H7 (cell line): ENCODE results near the gene ANKRD44. TPM values are rescaled to one million over a fixed set of nuclear protein-coding genes. Genes with fewer than 3 reads are reported as not detected.
"Not testable (repeated sequence)": the region's sequence is repeated elsewhere in the genome, so short reads cannot be mapped to it uniquely, and the experiment has no call there.

Source experiments
- DNase-seq: peaks from one replicate; pipeline ENCODE4 v3.0.0; 2012
- H3K27me3 ChIP-seq: 2 replicates; pipeline ENCODE4 v1.6.0; 2011; ENCODE audit warnings: mild to moderate bottlenecking, low read length; ENCODE audit not compliant: control insufficient read depth, insufficient read depth
- H3K36me3 ChIP-seq: replicated peaks from 2 replicates; pipeline ENCODE4 v1.5.1; 2011; ENCODE audit warnings: low read length; ENCODE audit not compliant: control insufficient read depth, insufficient read depth
- H3K4me3 ChIP-seq: 2 replicates; pipeline ENCODE4 v1.5.1; 2011; ENCODE audit warnings: low read depth, mild to moderate bottlenecking, control low read depth, low read length, moderate library complexity; ENCODE audit not compliant: insufficient read depth
- total RNA-seq: library from RNA; depleted of rRNA; stranded (reverse); fragments of >200 nt; shearing (Covaris generic); gene quantifications from 2 replicates; pipeline ENCODE4 v1.2.3, GENCODE V29; 2014

The ANKRD44 gene
- total RNA-seq, 1 experiment from 2014 or later: 0.76 TPM

DNA sequence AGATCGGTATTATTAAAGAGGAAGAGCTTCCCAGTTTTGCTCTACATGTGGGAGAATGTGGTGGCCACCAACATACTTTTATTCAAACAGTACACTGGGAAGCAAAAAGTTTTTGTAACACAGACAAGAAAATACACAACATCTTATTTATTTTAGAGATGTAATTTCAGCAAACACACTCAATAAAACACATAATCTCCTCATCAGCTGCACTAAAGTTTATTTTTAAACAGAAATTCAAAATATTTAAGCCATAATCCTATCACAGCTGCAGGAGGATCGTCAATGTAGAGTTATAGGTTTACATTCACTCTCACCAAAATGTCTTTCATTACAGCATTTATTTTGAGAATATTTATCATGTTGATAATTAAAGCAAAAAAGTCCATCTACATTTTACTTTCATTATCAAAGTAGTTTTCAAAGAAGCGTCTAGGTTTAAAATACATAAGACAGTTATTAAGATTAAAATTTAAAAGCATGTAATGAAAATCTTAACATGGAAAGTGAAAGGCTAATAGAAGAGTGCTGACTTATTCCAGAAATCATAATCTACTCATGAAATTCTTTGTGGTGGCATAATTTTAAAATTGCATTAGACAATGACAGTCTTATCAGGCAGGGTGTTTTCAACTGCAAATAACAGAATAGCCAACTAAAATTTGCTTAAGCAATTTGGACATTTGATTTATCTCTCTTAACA is 61.0 kb downstream of the ANKRD44 start:
- DNase-seq: no peak
- Histone ChIP-seq H3K27me3 (no peaks in the 10 kb centered on the region), H3K4me3 (no peak overlapping the region), H3K36me3 (no peaks in the 10 kb centered on the region)

DNA sequence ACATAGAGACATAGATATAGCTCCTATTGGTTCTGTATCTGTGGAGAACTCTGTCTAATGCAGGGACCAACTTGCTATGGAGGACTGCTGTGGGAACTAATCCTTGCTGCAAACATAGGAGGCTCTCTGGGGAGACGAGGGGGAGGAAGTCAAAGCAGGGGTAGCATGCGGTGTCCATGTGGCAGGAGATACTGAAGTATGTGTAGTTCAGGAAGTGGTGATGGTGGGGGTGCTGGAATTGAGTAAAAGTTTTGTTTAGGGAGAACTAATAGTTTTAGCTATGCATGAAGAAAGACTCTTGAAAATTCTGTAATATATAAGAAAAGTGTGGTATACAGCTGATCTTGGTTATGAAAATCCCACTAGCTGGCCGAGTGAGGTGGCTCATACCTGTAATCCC is 62.0 kb downstream of the ANKRD44 start:
- Histone ChIP-seq H3K36me3 (no peaks in the 10 kb centered on the region), H3K27me3 (no peaks in the 10 kb centered on the region), H3K4me3 (no peak overlapping the region)
- no peak for DNase-seq

DNA sequence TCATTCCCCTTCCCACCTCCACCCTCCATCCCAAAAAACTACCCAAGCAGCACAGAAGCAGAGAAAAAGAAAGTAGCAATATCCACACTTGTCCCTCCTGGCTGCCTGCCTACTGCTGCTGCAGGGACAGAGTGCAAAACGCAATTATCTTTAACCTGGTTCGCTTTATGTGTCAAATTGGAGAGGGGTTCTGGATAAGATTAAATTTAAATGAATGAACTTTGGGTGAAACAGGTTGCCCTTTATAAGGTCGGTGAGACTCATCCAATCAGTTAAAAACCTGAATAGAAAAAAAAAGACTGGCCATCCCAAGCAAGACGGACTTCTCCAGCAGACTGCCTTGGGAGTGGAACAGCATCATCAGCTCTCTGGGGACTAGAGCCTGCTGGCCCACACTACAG is 62.6 kb downstream of the ANKRD44 start:
- Histone ChIP-seq H3K36me3 (no peaks in the 10 kb centered on the region), H3K27me3 (no peaks in the 10 kb centered on the region), H3K4me3 (no peak overlapping the region)
- DNase-seq: no peak

DNA sequence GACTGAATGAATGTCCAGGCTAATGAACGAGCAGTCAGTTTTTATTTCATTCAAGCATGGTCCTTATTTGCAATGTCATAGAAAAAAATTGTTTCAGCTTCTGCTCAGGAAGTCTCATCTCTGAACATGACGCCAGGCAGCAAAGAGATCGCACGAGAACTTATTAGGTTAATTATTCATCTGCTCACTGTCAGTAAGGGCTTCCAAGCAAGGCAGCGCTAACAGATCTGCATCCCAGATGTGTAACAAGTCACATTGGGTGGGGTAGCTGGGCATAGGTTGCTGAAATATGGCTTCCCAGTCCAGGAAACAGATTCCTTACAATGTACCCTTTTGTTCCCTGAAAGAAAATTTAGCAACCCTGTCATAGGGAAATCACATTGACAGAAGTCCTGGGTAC is 63.5 kb downstream of the ANKRD44 start:
- no peak for DNase-seq
- H3K4me3 ChIP-seq: no peak overlapping the region
- H3K27me3 ChIP-seq: no peaks in the 10 kb centered on the region

DNA sequence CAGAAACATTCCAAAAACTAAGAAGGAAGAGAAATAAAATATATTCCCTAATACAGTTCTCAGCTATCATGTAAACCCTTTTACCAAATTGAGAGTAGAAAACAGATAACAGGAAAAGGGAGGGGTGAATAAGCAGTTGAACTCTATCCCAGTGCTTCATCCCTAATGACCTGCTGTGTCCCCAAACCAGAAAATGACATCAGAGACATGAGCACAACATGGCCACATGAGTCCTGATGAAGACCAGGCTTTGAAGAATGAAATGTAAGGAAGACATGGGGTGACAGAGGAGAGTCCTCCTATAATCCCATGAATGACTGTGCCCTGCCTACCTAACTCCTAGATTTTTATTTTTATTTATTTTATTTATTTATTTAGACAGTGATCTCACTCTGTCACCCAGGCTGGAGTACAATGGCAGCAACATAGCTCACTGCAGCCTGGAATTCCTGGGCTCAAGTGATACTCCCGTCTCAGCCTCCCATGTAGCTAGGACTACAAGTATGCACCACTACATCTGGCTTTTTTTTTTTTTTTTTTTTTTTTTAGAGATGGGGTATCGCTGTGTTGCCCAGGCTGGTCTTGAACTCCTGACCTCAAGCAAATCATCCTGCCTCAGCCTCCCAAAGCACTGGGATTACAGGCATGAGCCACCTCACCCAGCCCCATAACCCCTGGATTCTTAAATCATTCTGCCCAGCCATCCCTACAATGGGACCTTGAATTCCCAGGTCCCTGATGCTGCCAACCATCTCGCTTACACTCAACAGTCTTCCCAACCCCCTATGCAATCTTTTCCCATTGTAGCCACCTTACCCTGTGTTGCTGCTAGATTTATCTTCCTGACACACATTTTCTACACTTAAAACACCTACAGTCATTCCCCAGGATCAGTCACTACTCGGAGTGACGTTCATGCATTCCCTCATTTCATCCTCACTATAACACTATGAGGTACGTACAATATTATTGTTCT is 64.5 kb downstream of the ANKRD44 start:
- Histone ChIP-seq H3K36me3 (no peaks in the 10 kb centered on the region), H3K27me3 (no peaks in the 10 kb centered on the region), H3K4me3 (no peak overlapping the region)
- DNase-seq: no peak

More for the DNA sequence above, 63.5 kb downstream of the ANKRD44 start:
- H3K36me3 ChIP-seq: no peaks in the 10 kb centered on the region

DNA sequence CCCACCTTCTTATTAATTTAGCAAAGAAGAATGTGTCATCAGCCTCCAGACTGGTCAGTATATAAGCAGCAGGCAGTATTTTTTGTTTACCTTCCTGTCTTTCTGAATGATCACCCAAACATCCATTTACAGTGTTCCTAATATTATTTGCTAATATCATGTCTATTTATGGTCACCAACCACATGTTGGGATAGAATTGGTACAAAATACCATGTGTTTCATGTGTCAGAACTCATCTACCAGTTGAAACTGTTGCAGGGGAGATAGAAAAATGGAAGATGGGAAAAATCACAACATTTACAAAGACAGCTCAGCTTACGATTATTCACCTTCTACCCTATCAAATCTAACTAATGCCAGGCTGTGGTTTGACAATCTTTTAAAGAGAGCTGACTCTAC is 66.2 kb downstream of the ANKRD44 start:
- Histone ChIP-seq H3K27me3 (no peaks in the 10 kb centered on the region), H3K36me3 (no peaks in the 10 kb centered on the region), H3K4me3 (no peak overlapping the region)
- DNase-seq: no peak

DNA sequence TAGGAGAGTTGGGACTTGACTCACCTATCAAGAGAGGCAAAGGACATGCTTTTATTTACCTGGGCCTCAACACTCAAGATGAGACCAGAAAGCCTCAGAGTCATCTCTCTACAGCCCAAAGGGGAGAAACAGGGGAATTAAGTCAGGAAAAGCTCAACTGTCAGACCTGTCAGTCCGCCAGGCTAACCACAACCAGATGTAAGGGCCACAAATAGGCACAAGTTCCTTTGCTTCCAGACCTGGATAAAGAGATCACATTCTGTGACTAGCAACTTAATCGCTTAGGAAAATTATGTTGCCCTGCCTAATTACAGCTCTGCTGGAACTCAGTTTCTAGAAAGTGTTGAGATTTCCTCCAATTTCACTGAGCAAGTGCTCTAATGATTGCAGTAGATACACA is 67.9 kb downstream of the ANKRD44 start:
- Histone ChIP-seq H3K4me3 (no peak overlapping the region), H3K36me3 (no peaks in the 10 kb centered on the region), H3K27me3 (no peaks in the 10 kb centered on the region)
- no peak for DNase-seq

DNA sequence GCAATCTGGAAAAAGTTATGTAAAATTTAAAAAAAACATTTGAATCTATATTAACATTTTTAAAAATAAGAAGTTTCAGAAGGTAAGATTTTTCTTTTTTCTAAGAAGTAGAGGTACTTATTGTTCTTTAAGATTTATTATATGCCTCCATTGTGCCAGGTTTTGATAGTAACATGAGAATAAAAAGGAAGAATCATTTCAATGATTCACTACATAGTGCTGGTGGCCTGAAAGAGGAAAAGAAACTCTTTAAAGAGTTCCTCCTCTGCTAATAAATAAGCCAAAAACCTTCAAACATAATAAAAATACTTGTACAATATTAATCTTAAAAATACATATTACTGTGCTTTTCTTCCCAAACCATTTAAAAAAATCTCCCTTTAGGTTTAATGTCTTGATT is 69.0 kb downstream of the ANKRD44 start:
- no peaks in the 10 kb centered on the region for H3K36me3 ChIP-seq
- H3K27me3 ChIP-seq: no peaks in the 10 kb centered on the region
- DNase-seq: no peak
- H3K4me3 ChIP-seq: no peak overlapping the region

DNA sequence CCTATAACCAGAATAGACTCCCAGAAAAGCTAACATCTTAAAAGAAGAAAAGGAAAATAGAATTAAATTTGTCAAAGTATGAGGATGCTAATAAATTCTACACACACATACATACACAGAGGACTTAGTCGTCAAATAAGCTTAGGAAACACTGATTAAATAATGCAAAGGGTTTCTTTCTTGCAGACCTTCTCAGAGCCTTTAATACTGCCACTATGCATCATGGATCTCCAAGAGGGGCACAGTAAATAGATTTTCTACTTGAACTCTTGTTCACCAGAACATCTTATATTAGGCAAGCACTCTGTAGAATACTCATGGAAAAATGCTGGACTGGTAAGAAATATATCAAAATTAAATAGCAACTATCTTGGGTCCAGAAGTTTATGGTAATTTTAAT is 69.4 kb downstream of the ANKRD44 start:
- DNase-seq: no peak
- Histone ChIP-seq H3K36me3 (no peaks in the 10 kb centered on the region), H3K4me3 (no peak overlapping the region), H3K27me3 (no peaks in the 10 kb centered on the region)

DNA sequence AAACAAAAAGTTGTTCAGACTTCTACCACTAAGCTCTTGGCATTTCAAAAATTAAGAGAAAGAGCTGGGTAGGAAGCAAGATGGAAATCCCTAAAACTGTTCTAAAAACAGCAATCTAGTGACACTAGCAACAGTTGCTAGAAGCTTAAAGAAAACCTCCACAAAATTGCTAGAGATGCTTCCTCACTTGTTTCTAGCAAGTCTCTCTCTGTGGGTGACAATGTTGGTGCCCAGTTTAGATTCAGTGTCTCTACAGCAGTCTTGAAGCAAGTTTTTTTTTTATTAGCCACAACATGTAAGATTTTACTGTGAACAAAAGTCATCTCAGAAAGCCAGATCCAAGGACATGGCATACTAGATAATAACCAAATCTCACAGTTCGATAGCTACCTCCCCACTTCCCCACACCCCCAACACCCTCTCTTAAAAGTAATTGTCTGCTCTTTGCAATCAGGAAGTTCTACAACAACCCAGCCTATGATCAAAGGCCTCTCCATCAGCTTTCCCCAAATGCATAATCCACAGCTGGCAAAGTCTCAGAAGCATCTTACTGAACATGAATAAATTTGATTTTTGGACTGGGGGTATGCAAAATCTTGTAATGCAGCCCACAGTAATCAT is 70.0 kb downstream of the ANKRD44 start:
- Histone ChIP-seq H3K4me3 (no peak overlapping the region), H3K27me3 (no peaks in the 10 kb centered on the region), H3K36me3 (no peaks in the 10 kb centered on the region)
- no peak for DNase-seq

DNA sequence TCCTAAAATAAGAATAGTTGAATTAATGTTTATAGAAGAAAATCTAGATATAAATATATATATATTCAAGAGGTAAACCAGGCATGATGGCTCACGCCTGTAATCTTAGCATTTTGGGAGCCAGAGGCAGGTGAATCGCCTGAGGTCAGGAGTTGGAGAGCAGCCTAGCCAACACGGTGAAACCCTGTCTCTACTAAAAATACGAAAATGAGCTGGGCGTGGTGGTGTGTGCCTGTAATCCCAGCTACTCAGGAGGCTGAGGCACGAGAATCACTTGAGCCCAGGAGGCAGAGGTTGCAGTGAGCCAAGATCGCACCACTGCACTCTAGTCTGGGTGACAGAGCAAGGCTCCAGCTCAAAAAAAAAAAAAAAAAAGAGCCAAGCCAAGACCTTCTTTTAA is 70.6 kb downstream of the ANKRD44 start:
- H3K36me3 ChIP-seq, H3K4me3 ChIP-seq, DNase-seq, H3K27me3 ChIP-seq: not testable (repeated sequence)

DNA sequence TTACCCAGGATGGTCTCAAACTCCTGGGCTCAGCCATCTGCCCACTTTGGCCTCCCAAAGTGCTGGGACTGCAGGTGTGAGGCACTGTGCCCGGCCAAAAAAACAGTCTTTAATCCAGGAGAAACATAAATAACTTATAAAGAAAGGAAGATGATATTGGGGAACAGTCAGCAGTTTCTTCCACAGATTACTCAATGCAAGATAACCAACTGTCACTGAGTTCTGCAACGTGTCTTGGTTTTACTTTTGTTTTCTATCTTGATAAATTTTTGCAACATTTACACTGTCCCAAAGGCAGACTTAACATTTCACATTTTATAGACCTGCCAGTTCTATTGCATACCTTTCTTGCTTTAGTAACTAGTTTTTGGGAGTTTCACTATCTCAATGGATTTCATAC is 71.1 kb downstream of the ANKRD44 start:
- DNase-seq: no peak
- Histone ChIP-seq H3K4me3 (no peak overlapping the region), H3K27me3 (no peaks in the 10 kb centered on the region), H3K36me3 (no peaks in the 10 kb centered on the region)

DNA sequence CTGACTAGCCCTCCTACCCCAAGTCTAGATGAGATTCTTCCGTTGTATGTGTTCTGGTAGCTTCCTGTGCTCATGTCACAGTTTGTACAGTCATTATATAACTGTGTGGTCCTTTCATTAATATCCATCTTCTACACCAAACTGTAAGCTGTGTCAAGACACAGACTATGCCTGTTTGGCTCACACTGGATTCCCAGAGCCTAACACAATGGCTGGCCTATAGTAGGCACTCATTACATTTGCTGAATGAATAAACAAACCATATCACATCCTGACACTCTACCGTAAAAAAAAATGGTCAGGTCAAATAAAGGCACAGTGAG is 72.6 kb downstream of the ANKRD44 start:
- no peaks in the 10 kb centered on the region for H3K36me3 ChIP-seq

DNA sequence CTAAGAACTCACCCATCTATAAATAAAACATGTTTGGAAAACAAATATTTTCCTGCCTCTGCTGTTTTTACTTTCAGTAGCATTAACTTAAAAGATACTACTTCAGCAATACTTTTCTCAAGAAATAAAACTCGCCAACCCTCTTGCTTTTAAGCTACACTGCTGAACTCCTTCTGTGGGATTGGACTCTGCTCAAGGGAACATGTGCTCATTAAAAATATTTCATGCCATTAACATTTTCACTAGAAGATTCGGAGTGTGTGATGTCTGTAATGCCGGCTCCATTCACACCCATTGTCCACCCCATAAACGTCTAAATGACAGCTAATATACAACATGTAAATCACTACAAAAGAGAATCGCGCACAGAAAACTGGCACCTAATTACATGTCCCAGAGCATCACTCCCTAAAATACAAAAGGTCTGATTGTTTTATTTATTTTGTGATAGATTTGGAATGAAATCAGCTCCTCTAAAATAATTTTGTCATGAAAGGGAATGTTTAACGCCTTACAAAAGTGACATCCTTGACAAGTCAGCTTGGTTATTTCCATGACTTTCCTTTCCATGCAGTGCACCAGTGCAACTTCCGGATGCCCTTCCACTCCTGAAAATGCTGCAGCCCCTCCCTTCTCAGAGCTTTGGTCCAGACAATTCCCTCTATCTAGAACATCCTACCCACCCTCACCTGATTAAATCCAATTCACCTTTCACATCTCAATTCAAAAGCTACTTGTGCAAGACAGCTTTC is 73.1 kb downstream of the ANKRD44 start:
- no peaks in the 10 kb centered on the region for H3K36me3 ChIP-seq
- H3K27me3 ChIP-seq: no peaks in the 10 kb centered on the region
- no peak overlapping the region for H3K4me3 ChIP-seq
- no peak for DNase-seq

More for the DNA sequence above, 72.6 kb downstream of the ANKRD44 start:
- DNase-seq: no peak
- H3K27me3 ChIP-seq: no peaks in the 10 kb centered on the region
- H3K4me3 ChIP-seq: no peak overlapping the region
